ENCODE data around the gene LAMC3.

The LAMC3 gene

GRCh38 chr9:130979591-130980385, 29.2 kb upstream of the LAMC3 start:
- DNase-seq (ENCODE audit: low spot score) = no peak

- DNase-seq (ENCODE audit: low spot score) = no peak
Measured at GRCh38 chr9:130980526-130980925, 28.4 kb upstream of the LAMC3 start.

- no peak for DNase-seq (ENCODE audit: low spot score)
Measured at GRCh38 chr9:130981002-130981755, 27.8 kb upstream of the LAMC3 start.

- no peak for DNase-seq (ENCODE audit: low spot score)
Measured at GRCh38 chr9:130981756-130982137, 27.2 kb upstream of the LAMC3 start.

- DNase-seq (ENCODE audit: low spot score) = no peak
Measured at GRCh38 chr9:130982636-130983358, 26.2 kb upstream of the LAMC3 start.

DNA sequence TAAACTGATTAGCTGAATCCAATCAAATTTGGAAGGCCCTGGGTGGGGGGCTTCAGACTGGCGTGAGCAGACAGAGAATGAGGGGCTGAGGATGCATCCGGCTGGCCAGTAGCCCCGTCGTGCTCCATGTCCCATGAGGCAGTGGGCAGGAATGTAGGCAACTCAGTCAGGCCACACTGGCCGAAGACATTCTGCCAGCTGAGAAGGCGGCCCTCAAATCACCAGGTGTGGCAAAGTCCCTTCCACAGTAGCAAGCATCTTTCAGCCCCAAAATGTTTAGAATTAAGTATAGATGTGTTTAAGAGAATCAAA, 25.7 kb upstream of the LAMC3 start:
- DNase-seq (ENCODE audit: low spot score) = no peak

DNA sequence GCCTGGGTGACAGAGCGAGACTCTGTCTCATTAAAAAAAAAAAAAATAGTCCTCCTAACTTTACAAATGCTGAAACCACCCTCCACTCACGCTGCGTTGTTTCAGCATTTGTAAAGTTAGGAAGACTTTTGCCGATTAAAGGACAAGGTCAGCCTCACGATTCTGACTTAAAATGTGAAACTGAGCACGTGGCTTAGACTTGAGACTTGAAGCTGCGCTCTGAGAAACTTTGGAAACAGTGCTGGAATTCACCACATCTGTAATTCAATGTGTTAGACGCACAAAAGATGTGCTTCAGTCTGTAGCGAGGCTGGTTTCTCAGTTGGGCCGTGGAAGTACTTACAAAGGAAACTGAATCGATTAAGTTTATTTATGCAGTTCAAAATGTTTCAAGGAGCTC, 25.0 kb upstream of the LAMC3 start:
- no peak for DNase-seq (ENCODE audit: low spot score)

- DNase-seq (ENCODE audit: low spot score) = no peak
Measured at GRCh38 chr9:130984521-130984920, 24.5 kb upstream of the LAMC3 start.

GRCh38 chr9:130985029-130985428, 23.9 kb upstream of the LAMC3 start:
- no peak for DNase-seq (ENCODE audit: low spot score)

DNA sequence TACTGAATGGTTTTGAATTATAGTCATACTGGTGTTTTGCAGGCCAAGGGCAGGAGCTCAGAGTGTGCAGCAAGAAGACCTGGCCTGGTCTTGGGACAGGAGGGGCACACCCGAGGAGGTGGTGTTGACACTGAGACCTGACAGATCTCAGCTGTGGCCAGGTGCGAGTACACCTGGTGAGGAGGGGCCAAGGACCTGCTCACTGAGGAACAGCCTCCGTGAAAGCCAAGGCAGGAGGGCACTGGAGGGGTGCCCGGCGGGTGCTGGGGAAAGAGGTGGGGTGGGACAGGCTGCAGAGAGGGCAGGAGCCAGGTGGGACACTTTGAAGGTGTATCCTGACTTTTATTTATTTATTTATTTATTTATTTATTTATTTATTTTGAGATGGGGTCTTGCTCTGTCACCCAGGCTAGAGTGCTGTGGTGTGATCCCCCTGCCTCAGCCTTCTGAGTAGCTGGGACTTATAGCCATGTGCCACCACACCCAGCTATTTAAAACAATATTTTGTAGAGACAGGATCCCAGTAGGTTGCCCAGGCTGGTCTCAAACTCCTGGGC, 23.3 kb upstream of the LAMC3 start:
- DNase-seq (ENCODE audit: low spot score) = no peak

DNA sequence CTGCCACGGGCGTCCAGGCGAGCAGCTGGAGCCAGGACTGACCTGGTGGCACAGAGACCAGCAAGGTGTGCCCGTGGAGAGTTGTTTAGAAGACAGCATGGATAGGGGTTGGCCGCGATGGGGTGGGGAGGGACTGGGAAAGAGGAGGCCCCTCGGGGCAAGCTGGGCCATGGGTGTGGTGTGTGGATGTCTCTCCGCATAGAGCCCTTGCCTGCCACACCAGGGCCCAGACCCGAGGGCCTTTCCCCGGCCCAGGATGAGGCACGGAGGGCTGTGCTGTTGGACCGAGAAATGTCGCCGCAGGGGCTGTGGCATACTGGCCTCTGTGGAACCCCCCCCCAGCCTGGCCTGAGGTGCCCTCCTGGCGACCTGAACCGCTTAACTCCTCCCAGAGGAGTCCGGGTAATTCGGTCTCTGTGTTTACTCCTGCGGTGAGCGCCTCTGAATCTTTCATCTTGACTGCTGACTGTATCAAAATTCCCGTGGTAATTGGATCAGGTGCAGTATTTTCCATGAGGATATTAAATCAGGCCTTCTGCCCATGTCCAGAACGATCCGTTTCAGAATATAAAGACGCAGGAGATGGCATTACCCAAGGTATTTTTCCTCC, 22.5 kb upstream of the LAMC3 start:
- DNase-seq (ENCODE audit: low spot score) = no peak

- DNase-seq (ENCODE audit: low spot score) = no peak
Measured at GRCh38 chr9:130987054-130987453, 21.9 kb upstream of the LAMC3 start.

DNA sequence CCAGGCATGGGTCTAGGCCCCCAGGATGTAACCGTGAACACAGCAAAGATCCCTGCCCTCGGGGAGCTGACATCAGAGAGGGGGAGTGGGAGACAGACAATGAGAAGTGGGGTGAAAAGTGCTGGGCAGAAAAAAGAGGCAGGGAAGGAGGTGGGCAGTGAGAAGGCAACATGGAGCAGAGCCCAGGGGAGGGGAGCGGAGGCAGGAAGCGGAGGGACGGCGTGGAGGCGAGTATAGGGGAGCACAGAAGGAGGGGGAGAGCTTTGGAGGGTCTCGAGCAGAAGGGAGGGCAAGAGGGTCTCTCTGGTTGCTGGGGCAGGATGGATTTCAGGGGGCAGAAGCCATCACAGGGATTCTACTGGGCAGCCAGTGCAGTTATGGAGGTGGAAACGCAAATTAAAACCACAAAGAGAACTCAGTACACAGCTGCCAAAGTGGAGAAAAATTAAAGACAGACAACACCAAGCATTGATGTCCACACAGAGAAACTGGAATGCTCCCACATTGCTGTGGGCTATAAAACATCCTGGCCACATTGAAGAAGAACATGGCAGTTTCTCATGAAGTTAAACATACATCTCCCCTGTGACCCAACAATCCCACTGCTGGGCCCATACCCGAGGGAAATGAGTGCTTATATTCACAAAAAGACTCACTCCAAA, 21.1 kb upstream of the LAMC3 start:
- DNase-seq (ENCODE audit: low spot score) = no peak

DNA sequence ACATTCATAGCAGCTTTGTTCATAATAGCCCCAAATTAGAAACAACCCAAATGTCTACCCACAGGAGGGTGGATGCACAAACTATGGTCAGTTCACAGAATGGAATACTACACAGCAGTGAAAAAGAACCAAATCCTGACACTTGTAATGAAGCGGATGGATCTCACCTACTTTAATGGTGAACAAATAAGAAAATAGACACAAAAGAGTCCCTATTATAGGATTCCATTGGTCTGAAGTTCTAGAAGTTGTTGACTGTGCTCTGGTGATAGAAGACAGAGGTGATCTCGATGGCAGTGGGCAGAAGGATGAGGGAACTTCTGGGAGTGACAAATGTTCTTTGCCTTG, 20.6 kb upstream of the LAMC3 start:
- DNase-seq (ENCODE audit: low spot score) = no peak

GRCh38 chr9:130988905-130989304, 20.1 kb upstream of the LAMC3 start:
- DNase-seq (ENCODE audit: low spot score) = no peak

DNA sequence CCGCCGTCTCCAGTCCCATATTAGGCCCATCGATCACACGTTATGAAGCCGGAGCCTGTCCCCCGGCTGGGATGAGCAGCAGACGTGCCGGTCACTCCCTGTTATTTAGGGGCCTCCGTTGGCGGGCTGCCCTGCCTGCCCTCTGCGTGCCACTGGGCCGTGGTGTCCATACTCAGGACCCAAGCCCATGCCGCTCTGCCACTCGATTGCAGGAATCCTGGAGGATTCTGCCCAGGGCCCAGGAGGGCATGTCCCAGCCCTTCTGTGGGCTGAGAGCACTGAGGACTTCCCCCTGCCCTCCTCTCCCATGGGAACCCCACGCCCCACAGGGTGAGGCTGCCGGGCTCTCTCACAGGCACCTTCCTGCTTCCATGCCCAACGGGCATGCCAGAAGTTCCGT, 19.6 kb upstream of the LAMC3 start:
- no peak for DNase-seq (ENCODE audit: low spot score)

- DNase-seq (ENCODE audit: low spot score) = no peak
Measured at GRCh38 chr9:130989891-130990290, 19.1 kb upstream of the LAMC3 start.

DNA sequence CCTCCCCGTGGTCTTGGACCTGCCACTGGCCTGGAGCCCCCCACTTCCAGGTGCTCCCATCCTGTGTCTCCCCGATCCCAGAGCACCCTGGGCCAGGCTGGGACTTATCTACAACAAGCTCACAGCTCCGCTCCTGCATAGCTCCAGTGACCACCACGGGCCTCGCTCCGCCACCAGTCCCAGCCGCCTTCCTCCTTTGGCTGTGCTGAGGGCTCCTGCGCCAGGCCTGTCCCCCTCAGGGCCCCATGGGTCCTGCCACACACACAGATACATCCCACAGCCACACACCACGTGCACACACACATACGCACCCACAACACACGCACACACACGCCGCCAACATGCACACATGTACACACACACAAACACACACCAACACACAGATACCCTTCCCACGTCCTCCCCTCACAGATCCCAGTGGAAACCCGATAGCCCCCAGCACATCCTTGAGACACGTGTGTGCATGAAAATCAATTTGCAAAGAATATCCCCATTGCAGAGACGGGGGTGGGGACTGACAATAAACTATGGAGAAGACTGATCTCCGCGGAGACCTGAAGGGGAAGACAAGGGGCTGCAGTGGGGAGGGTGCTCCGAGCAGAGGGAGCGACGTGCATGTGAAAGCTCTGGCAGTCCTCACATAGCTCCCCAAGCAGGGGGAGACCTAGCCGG, 18.5 kb upstream of the LAMC3 start:
- no peak for DNase-seq (ENCODE audit: low spot score)

- no peak for DNase-seq (ENCODE audit: low spot score)
Measured at GRCh38 chr9:130990978-130991777, 17.8 kb upstream of the LAMC3 start.
